Measurements from ENCODE around the gene CNTN1. TPM values are rescaled to one million over a fixed set of nuclear protein-coding genes. Genes with fewer than 3 reads are reported as not detected.

Gene CNTN1
- polyA plus RNA-seq, 1 donor (not counting 4 experiments of a cell fraction or from before 2014, with no cell fraction given), result 19.0 TPM

DNA sequence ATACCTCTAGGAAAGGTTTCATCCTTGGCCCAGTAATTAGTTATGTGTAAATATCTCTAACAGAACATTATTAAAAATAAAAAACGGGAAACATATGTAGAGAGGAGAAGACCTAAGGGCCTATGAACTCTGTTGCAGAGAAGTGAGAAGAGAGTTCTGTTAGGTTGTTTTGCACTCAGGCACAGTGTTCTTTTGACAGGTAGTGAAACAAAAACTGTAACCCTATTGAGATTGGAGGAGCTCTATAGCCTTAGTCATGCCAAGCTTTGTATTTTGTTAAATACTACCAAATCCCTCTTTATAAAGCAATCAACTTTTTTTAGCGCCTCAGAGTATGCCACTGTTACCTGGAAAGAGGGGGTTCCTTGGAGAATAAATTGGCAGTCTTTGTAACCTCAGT lies 77.6 kb downstream of the CNTN1 start:
- H3K9me3 ChIP-seq (ENCODE audit: control insufficient read depth, low read depth, low read length), result no peaks in the 10 kb centered on the region
- no peak for FAIRE-seq

DNA sequence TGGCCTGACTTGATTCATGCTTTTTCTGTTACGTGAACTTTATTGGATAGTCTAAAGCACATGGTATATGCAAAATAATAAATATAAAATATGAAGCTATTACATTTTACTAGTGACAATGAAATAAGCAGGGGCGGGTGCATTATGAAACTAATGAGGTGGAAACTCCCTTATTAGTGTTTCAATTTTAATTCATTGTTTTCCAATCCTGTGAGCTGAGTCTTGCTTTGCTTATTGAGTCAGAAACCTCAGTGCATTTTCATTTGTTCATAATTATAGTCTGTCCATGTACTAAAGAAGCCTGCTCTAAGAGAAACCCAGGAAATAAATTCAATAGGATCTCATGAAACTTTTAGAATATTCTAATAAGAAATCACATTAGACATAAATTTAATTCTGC lies 78.5 kb downstream of the CNTN1 start:
- H3K27me3 ChIP-seq (ENCODE audit: control insufficient read depth, extremely low read depth, insufficient read depth, low read length), result no peaks in the 10 kb centered on the region
- no peaks in the 10 kb centered on the region for H3K4me1 ChIP-seq (ENCODE audit: control insufficient read depth, extremely low read depth, insufficient read depth, low read length)
- no peak overlapping the region for H3K4me3 ChIP-seq (ENCODE audit: control insufficient read depth in 2 of 3, extremely low read depth in 1 of 3, insufficient read depth in 2 of 3, low read depth in 1 of 3, low read length in 3 of 3)
- no peaks in the 10 kb centered on the region for H3K9me3 ChIP-seq (ENCODE audit: control insufficient read depth, low read depth, low read length)
- dilution Hi-C loops (cut with MboI; ENCODE audit: extremely low pct_ligation_motif_present, low sequenced_read_pairs), result no loop called here
- H3K9ac ChIP-seq (ENCODE audit: control insufficient read depth, extremely low read depth, insufficient read depth, low read length), result no peak overlapping the region
- no peak overlapping the region for H2AFZ ChIP-seq (ENCODE audit: control insufficient read depth, low read length)
- H4K20me1 ChIP-seq (ENCODE audit: control insufficient read depth, extremely low read depth, insufficient read depth, low read length), result no peaks in the 10 kb centered on the region
- no peaks in the 10 kb centered on the region for H3K79me2 ChIP-seq (ENCODE audit: control insufficient read depth, insufficient read depth, low read length)
- no peaks in the 10 kb centered on the region for H3K9me1 ChIP-seq (ENCODE audit: control insufficient read depth, extremely low read depth, insufficient read depth, low read length)
- no peak overlapping the region for H3K27ac ChIP-seq (ENCODE audit: control insufficient read depth, insufficient read depth, low read length)
- FAIRE-seq, result no peak
- TF ChIP-seq, protein P1, sequence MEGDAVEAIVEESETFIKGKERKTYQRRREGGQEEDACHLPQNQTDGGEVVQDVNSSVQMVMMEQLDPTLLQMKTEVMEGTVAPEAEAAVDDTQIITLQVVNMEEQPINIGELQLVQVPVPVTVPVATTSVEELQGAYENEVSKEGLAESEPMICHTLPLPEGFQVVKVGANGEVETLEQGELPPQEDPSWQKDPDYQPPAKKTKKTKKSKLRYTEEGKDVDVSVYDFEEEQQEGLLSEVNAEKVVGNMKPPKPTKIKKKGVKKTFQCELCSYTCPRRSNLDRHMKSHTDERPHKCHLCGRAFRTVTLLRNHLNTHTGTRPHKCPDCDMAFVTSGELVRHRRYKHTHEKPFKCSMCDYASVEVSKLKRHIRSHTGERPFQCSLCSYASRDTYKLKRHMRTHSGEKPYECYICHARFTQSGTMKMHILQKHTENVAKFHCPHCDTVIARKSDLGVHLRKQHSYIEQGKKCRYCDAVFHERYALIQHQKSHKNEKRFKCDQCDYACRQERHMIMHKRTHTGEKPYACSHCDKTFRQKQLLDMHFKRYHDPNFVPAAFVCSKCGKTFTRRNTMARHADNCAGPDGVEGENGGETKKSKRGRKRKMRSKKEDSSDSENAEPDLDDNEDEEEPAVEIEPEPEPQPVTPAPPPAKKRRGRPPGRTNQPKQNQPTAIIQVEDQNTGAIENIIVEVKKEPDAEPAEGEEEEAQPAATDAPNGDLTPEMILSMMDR (optimal IDR thresholded peaks at IDR 0.05 in 1 of 3, IDR thresholded peaks at IDR 0.05 in 1 of 3, conservative IDR thresholded peaks at IDR 0.05 in 1 of 3; ENCODE audit: extremely low read depth in 1 of 3, insufficient read depth in 2 of 3, low read length in 3 of 3), result no peak
- TF ChIP-seq EZH2 (IDR thresholded peaks at IDR 0.05; ENCODE audit: low read length), result no peak
- no peak overlapping the region for H3K4me2 ChIP-seq (ENCODE audit: control insufficient read depth, extremely low read depth, insufficient read depth, low read depth, low read length)
- H3K36me3 ChIP-seq (ENCODE audit: control insufficient read depth in 2 of 2, extremely low read depth in 1 of 2, insufficient read depth in 2 of 2, low read length in 2 of 2), result no peaks in the 10 kb centered on the region
- no peak for DNase-seq (ENCODE audit: low read depth, low spot score)

More for the DNA sequence above, 77.6 kb downstream of the CNTN1 start:
- no peaks in the 10 kb centered on the region for H3K9me1 ChIP-seq (ENCODE audit: control insufficient read depth, extremely low read depth, insufficient read depth, low read length)
- no peak overlapping the region for H3K9ac ChIP-seq (ENCODE audit: control insufficient read depth, extremely low read depth, insufficient read depth, low read length)
- H3K4me1 ChIP-seq (ENCODE audit: control insufficient read depth, extremely low read depth, insufficient read depth, low read length), result no peaks in the 10 kb centered on the region
- no peak overlapping the region for H2AFZ ChIP-seq (ENCODE audit: control insufficient read depth, low read length)
- H3K27ac ChIP-seq (ENCODE audit: control insufficient read depth, insufficient read depth, low read length), result no peak overlapping the region
- TF ChIP-seq EZH2 (IDR thresholded peaks at IDR 0.05; ENCODE audit: low read length), result no peak
- TF ChIP-seq, protein P1 (optimal IDR thresholded peaks at IDR 0.05 in 1 of 3, IDR thresholded peaks at IDR 0.05 in 1 of 3, conservative IDR thresholded peaks at IDR 0.05 in 1 of 3; ENCODE audit: extremely low read depth in 1 of 3, insufficient read depth in 2 of 3, low read length in 3 of 3), result no peak
- no peaks in the 10 kb centered on the region for H4K20me1 ChIP-seq (ENCODE audit: control insufficient read depth, extremely low read depth, insufficient read depth, low read length)
- H3K4me3 ChIP-seq (ENCODE audit: control insufficient read depth in 2 of 3, extremely low read depth in 1 of 3, insufficient read depth in 2 of 3, low read depth in 1 of 3, low read length in 3 of 3), result no peak overlapping the region
- no peaks in the 10 kb centered on the region for H3K36me3 ChIP-seq (ENCODE audit: control insufficient read depth in 2 of 2, extremely low read depth in 1 of 2, insufficient read depth in 2 of 2, low read length in 2 of 2)
- H3K27me3 ChIP-seq (ENCODE audit: control insufficient read depth, extremely low read depth, insufficient read depth, low read length), result no peaks in the 10 kb centered on the region
- H3K79me2 ChIP-seq (ENCODE audit: control insufficient read depth, insufficient read depth, low read length), result no peaks in the 10 kb centered on the region
- no peak overlapping the region for H3K4me2 ChIP-seq (ENCODE audit: control insufficient read depth, extremely low read depth, insufficient read depth, low read depth, low read length)
- no peak for DNase-seq (ENCODE audit: low read depth, low spot score)
- dilution Hi-C loops (cut with MboI; ENCODE audit: extremely low pct_ligation_motif_present, low sequenced_read_pairs), result no loop called here

Data from keratinocyte (primary cell).